ENCODE data around the gene PRR30.

The PRR30 gene

DNA sequence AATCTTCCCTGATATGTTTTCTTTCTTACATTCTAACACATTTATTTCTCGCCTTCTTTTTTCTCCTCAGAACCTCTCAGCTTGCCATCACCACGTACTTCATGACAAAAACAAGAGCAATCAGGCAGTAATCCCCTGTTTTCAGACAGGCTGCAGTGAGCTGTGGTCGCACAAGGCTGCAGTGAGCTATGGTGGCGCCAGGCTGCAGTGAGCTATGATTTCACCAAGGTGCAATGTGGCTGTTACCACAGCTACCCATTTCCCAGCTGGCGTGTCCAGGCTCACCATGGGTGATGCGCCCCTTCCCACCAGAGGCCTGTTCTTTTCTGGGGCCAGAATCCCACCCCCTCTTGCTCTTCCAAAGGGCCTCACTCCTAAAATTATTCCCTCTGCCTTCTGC, 35.4 kb upstream of the PRR30 start:
- Histone ChIP-seq H3K4me1 (ENCODE audit: control insufficient read depth, insufficient read depth, low read length, poor library complexity, severe bottlenecking) (no peaks in the 10 kb centered on the region), H3K9me3 (ENCODE audit: control insufficient read depth, low read length) (no peaks in the 10 kb centered on the region), H3K36me3 (ENCODE audit: control insufficient read depth, insufficient read depth, low read length) (no peaks in the 10 kb centered on the region), H3K4me3 (ENCODE audit: extremely low read depth, insufficient read depth, low read length, poor library complexity, severe bottlenecking) (no peak overlapping the region), H3K27ac (ENCODE audit: low read depth, low read length, severe bottlenecking) (no peak overlapping the region)
- WGBS, 2 experiments (ENCODE audit: insufficient coverage in 2 of 2): 77 to 83% methylated on average over 5 to 6 of the region's 6 CpGs

- no peaks in the 10 kb centered on the region for H3K4me1 ChIP-seq (ENCODE audit: control insufficient read depth, insufficient read depth, low read length, poor library complexity, severe bottlenecking)
- no peaks in the 10 kb centered on the region for H3K9me3 ChIP-seq (ENCODE audit: control insufficient read depth, low read length)
- H3K27ac ChIP-seq (ENCODE audit: low read depth, low read length, severe bottlenecking): no peak overlapping the region
- H3K36me3 ChIP-seq (ENCODE audit: control insufficient read depth, insufficient read depth, low read length): no peaks in the 10 kb centered on the region
- 90 to 93% methylated on average over 7 of the region's 8 CpGs for WGBS, 2 experiments (ENCODE audit: insufficient coverage in 2 of 2)
- no peak overlapping the region for H3K4me3 ChIP-seq (ENCODE audit: extremely low read depth, insufficient read depth, low read length, poor library complexity, severe bottlenecking)
These were observed 32.2 kb upstream of the PRR30 start for GRCh38 chr2:27171351-27171848.

DNA sequence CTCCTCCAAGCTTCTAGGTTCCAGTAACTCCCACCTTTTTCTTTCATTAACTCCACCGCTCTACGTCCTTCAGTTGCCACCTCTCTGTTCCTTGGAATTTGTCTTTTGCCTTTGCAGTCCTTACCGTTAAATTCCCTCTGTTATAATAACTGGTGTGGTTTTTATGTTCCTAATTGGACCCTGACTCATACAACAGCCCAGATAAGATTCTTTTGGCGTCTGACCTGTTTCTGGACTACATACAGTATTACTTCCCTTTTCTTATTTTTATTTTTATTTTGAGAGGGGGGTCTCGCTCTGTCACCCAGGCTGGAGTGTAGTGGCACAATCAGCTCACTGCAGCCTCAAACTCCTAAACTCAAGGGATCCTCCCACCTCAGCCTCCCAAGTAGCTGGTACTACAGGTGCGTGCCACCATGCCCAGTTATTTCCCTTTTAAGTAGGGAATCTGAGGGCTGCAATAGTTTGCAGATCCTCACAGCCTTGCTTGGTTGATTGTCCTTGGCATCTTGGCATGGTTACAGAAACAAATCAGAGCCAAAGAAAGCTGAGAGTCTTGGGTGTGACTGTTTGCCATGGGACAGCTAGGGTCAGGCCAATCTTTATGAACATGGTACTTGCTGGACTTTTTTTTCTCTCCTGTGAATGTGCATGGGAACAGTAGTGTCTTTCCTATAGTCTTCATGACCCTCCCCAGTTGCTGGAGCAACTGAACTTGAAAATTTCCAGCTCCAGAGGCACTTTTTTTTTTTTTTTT, 31.5 kb upstream of the PRR30 start:
- Histone ChIP-seq H3K4me1 (ENCODE audit: control insufficient read depth, insufficient read depth, low read length, poor library complexity, severe bottlenecking) (no peaks in the 10 kb centered on the region), H3K9me3 (ENCODE audit: control insufficient read depth, low read length) (no peaks in the 10 kb centered on the region), H3K36me3 (ENCODE audit: control insufficient read depth, insufficient read depth, low read length) (no peaks in the 10 kb centered on the region), H3K4me3 (ENCODE audit: extremely low read depth, insufficient read depth, low read length, poor library complexity, severe bottlenecking) (no peak overlapping the region), H3K27ac (ENCODE audit: low read depth, low read length, severe bottlenecking) (no peak overlapping the region)
- WGBS, 2 experiments (ENCODE audit: insufficient coverage in 2 of 2): 93 to 100% methylated on average over 1 to 3 of the region's 6 CpGs

DNA sequence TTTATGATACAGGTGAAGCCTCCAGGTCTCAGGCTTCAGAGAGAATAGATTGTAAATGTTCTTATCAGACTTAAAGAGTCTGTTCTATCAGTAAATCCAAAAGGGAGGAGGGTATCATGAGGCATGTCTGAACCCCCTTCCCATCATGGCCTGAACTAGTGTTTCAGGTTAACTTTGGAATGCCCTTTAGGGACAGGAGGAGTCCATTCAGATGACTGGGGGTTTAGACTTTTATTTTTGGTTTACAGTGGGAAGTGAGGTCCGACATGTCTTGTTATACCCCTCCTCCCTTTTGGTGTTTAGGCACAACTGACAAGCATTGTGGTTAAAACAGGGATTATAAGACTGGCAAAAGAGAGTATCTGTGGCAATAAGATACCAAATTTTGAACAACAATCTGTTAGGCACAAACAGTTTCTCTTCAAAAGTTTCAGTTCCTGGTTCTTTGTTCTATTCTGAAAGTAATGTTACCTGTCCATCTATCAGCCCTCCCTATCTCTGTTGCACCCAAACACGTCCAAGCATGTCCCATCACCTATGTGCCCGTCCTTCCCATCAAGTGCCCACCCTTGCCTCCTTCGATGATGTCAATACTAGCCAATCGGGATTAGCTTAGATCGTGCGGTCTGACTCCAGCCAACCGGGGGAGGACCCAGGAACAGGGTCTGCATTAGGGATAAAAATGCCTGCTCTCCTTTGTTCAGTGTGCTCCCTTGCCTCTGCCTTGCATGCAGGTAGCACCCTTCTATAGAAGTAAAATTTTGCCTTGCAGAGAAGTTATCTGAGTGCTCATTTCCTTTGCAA, 26.0 kb upstream of the PRR30 start:
- Histone ChIP-seq H3K27ac (ENCODE audit: low read depth, low read length, severe bottlenecking) (no peak overlapping the region), H3K9me3 (ENCODE audit: control insufficient read depth, low read length) (peaks cover 5% of the 10 kb centered on the region), H3K4me1 (ENCODE audit: control insufficient read depth, insufficient read depth, low read length, poor library complexity, severe bottlenecking) (no peaks in the 10 kb centered on the region), H3K4me3 (ENCODE audit: extremely low read depth, insufficient read depth, low read length, poor library complexity, severe bottlenecking) (no peak overlapping the region), H3K36me3 (ENCODE audit: control insufficient read depth, insufficient read depth, low read length) (no peaks in the 10 kb centered on the region)
- WGBS, 2 experiments (ENCODE audit: insufficient coverage in 2 of 2): 78 to 95% methylated on average over 7 to 8 of the region's 8 CpGs

- H3K4me1 ChIP-seq (ENCODE audit: control insufficient read depth, insufficient read depth, low read length, poor library complexity, severe bottlenecking): no peaks in the 10 kb centered on the region
- no peak overlapping the region for H3K27ac ChIP-seq (ENCODE audit: low read depth, low read length, severe bottlenecking)
- no peaks in the 10 kb centered on the region for H3K36me3 ChIP-seq (ENCODE audit: control insufficient read depth, insufficient read depth, low read length)
- no peak overlapping the region for H3K4me3 ChIP-seq (ENCODE audit: extremely low read depth, insufficient read depth, low read length, poor library complexity, severe bottlenecking)
- H3K9me3 ChIP-seq (ENCODE audit: control insufficient read depth, low read length): peaks cover 5% of the 10 kb centered on the region
- WGBS, 2 experiments (ENCODE audit: insufficient coverage in 2 of 2): 87 to 89% methylated on average over 12 to 13 of the region's 15 CpGs
These were observed 23.2 kb upstream of the PRR30 start for GRCh38 chr2:27162151-27163121.

GRCh38 chr2:27160191-27160590, 21.0 kb upstream of the PRR30 start:
- H3K9me3 ChIP-seq (ENCODE audit: control insufficient read depth, low read length): peaks cover 4% of the 10 kb centered on the region
- no peaks in the 10 kb centered on the region for H3K36me3 ChIP-seq (ENCODE audit: control insufficient read depth, insufficient read depth, low read length)
- no peaks in the 10 kb centered on the region for H3K4me1 ChIP-seq (ENCODE audit: control insufficient read depth, insufficient read depth, low read length, poor library complexity, severe bottlenecking)
- H3K27ac ChIP-seq (ENCODE audit: low read depth, low read length, severe bottlenecking): no peak overlapping the region
- 93 to 94% methylated on average over 6 to 7 of the region's 9 CpGs for WGBS, 2 experiments (ENCODE audit: insufficient coverage in 2 of 2)
- no peak overlapping the region for H3K4me3 ChIP-seq (ENCODE audit: extremely low read depth, insufficient read depth, low read length, poor library complexity, severe bottlenecking)

DNA sequence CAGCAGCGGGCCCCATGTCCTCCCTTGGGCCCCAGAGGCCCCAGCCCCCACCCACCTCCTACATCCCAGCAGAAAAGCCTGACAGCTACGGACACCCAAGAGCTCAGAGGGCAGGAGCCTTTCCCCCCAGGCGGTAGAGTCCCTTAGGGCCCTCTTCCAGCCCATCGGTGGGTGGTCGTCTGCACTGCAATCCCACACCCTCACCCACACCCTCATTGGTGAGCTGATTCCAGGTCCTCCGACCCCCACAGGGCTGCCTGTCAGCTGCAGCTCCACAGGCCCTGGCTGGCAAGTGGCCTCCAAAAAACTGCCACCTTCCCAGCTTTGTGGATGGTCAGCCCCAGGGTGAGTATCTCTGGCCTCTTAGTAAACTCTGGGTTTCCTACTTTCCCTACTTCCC, 20.1 kb upstream of the PRR30 start:
- H3K27ac ChIP-seq (ENCODE audit: low read depth, low read length, severe bottlenecking): no peak overlapping the region
- no peaks in the 10 kb centered on the region for H3K36me3 ChIP-seq (ENCODE audit: control insufficient read depth, insufficient read depth, low read length)
- 88 to 95% methylated on average over 6 of the region's 6 CpGs for WGBS, 2 experiments (ENCODE audit: insufficient coverage in 2 of 2)
- H3K9me3 ChIP-seq (ENCODE audit: control insufficient read depth, low read length): no peaks in the 10 kb centered on the region
- H3K4me3 ChIP-seq (ENCODE audit: extremely low read depth, insufficient read depth, low read length, poor library complexity, severe bottlenecking): no peak overlapping the region
- H3K4me1 ChIP-seq (ENCODE audit: control insufficient read depth, insufficient read depth, low read length, poor library complexity, severe bottlenecking): no peaks in the 10 kb centered on the region

DNA sequence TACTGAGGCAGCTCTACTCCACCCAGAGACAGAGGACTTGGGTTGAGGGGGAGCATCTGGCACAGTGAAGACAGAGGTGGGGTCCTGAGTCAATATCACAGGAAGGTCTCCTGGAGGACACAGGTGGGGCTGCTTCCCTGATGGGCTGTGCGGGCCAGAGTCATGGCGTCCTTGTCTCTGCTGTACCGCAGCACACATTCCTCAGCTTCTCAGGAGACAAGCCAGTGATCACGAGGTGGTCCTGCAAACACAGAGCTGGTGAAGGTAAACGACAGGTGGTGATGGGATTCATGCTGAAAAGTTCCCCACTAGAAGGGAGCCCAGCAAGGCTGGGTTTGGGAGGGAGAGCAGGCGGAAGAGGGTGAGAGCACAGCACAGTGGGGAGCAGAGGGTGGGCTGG, 19.3 kb upstream of the PRR30 start:
- Histone ChIP-seq H3K27ac (ENCODE audit: low read depth, low read length, severe bottlenecking) (no peak overlapping the region), H3K4me1 (ENCODE audit: control insufficient read depth, insufficient read depth, low read length, poor library complexity, severe bottlenecking) (no peaks in the 10 kb centered on the region), H3K36me3 (ENCODE audit: control insufficient read depth, insufficient read depth, low read length) (no peaks in the 10 kb centered on the region), H3K9me3 (ENCODE audit: control insufficient read depth, low read length) (no peaks in the 10 kb centered on the region), H3K4me3 (ENCODE audit: extremely low read depth, insufficient read depth, low read length, poor library complexity, severe bottlenecking) (no peak overlapping the region)
- WGBS, 2 experiments (ENCODE audit: insufficient coverage in 2 of 2): 82 to 100% methylated on average over 1 to 5 of the region's 6 CpGs

DNA sequence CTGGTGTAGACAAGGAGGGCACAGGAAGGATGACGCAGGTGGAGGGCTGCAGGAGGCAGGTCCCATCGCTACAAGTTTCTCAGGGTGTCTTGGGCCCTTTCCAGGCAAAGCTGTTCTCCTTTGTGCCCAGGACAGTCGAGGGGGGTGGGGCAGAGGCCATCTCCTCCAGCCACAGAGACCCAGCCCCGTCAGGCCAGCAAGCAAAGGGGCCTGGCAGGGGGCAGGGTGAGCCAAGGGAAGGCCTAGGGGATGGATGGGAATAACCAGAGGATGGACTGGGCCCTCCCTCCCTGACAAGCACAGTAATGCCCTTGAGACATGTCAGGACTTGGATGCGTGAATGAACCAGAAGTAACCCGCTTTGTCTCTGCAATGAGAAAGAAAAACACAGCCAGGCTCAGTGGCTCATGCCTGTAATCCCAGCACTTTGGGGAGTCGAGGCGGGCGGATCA, 15.9 kb upstream of the PRR30 start:
- Histone ChIP-seq H3K4me3 (ENCODE audit: extremely low read depth, insufficient read depth, low read length, poor library complexity, severe bottlenecking) (no peak overlapping the region), H3K4me1 (ENCODE audit: control insufficient read depth, insufficient read depth, low read length, poor library complexity, severe bottlenecking) (peaks cover 3% of the 10 kb centered on the region)

GRCh38 chr2:27154488-27154887, 15.3 kb upstream of the PRR30 start:
- Histone ChIP-seq H3K36me3 (ENCODE audit: control insufficient read depth, insufficient read depth, low read length) (no peaks in the 10 kb centered on the region), H3K9me3 (ENCODE audit: control insufficient read depth, low read length) (no peaks in the 10 kb centered on the region), H3K4me3 (ENCODE audit: extremely low read depth, insufficient read depth, low read length, poor library complexity, severe bottlenecking) (no peak overlapping the region), H3K4me1 (ENCODE audit: control insufficient read depth, insufficient read depth, low read length, poor library complexity, severe bottlenecking) (peaks cover 3% of the 10 kb centered on the region), H3K27ac (ENCODE audit: low read depth, low read length, severe bottlenecking) (no peak overlapping the region)
- WGBS, 2 experiments (ENCODE audit: insufficient coverage in 2 of 2): 84 to 85% methylated on average over 6 of the region's 6 CpGs

More for the DNA sequence above, 15.9 kb upstream of the PRR30 start:
- Histone ChIP-seq H3K36me3 (ENCODE audit: control insufficient read depth, insufficient read depth, low read length) (no peaks in the 10 kb centered on the region), H3K27ac (ENCODE audit: low read depth, low read length, severe bottlenecking) (no peak overlapping the region), H3K9me3 (ENCODE audit: control insufficient read depth, low read length) (no peaks in the 10 kb centered on the region)
- 89 to 95% methylated on average over 7 to 8 of the region's 9 CpGs for WGBS, 2 experiments (ENCODE audit: insufficient coverage in 2 of 2)

Data from mesodermal cell (in vitro differentiated cells).